ENCODE data around the gene ITGB7. TPM values are rescaled to one million over a fixed set of nuclear protein-coding genes. Genes with fewer than 3 reads are reported as not detected.

ITGB7 gene
- polyA plus RNA-seq, 1 of the 3 experiments (the other 2 are of a cell fraction): 0.25 TPM

- DNase-seq: no peak
- TF ChIP-seq USF1 (IDR thresholded peaks at IDR 0.05; ENCODE audit: borderline replicate concordance, low read depth) (no peak), ZBTB33 (IDR thresholded peaks at IDR 0.05; ENCODE audit: borderline replicate concordance, low read depth) (no peak), EZH2phosphoT487 (IDR thresholded peaks at IDR 0.05; ENCODE audit: borderline replicate concordance, low read depth) (no peak), REST (IDR thresholded peaks at IDR 0.05; ENCODE audit: low read depth, low read length) (no peak), TAF1 (IDR thresholded peaks at IDR 0.05; ENCODE audit: borderline replicate concordance, low read depth, low read length) (no peak), POLR2AphosphoS5 (IDR thresholded peaks at IDR 0.05; ENCODE audit: low read depth, low read length) (no peak), SIN3A (IDR thresholded peaks at IDR 0.05; ENCODE audit: borderline replicate concordance, low read depth, low read length) (no peak), RXRA (IDR thresholded peaks at IDR 0.05; ENCODE audit: borderline replicate concordance, low read depth) (no peak), GATA2 (CRISPR knock-in tag; IDR thresholded peaks at IDR 0.05) (no peak), YY1 (IDR thresholded peaks at IDR 0.05; ENCODE audit: low read depth) (no peak), TEAD4 (IDR thresholded peaks at IDR 0.05; ENCODE audit: borderline replicate concordance, insufficient read depth) (no peak)
- no peak overlapping the region for H2AFZ ChIP-seq (ENCODE audit: low read depth)
- H3K79me2 ChIP-seq (ENCODE audit: insufficient read depth): peaks cover 7% of the 10 kb centered on the region
- H3K4me2 ChIP-seq: no peak overlapping the region
- 96% methylated on average over 3 of the region's 3 CpGs for WGBS (ENCODE audit: low lambda C conversion rate)
- H3K4me1 ChIP-seq (ENCODE audit: control insufficient read depth in 1 of 2, insufficient read depth in 2 of 2, low read depth in 1 of 2, low read length in 1 of 2): peaks cover 16 to 19% of the 10 kb centered on the region in 2 experiments; a peak in 3 of 4 replicates
- ChIA-PET CTCF (interaction anchor here (1.1 to 23.1 kb wide), 5 partner anchors 12 to 111 kb away, joined by 4 to 272 read pairs (median 7); no protein-coding TSS in a partner anchor), POLR2A (interaction anchor here (0.7 to 1.2 kb wide), 2 partner anchors 11 to 298 kb away, joined by 3 read pairs; no protein-coding TSS in a partner anchor)
- no peaks in the 10 kb centered on the region for H3K27me3 ChIP-seq (ENCODE audit: insufficient read depth)
- no peaks in the 10 kb centered on the region; the same call in 1 of the 2 replicates for H4K20me1 ChIP-seq (ENCODE audit: insufficient read depth)
- no peak overlapping the region for H3K4me3 ChIP-seq (ENCODE audit: low read depth in 2 of 2, low read length in 1 of 2)
- H3K9me2 ChIP-seq: no peaks in the 10 kb centered on the region
- no peak overlapping the region for H3K27ac ChIP-seq (ENCODE audit: low read depth in 2 of 2, low read length in 1 of 2)
- H3K9me3 ChIP-seq: no peaks in the 10 kb centered on the region
- no peak overlapping the region for H3K9ac ChIP-seq
- peaks cover 29% of the 10 kb centered on the region for H3F3A ChIP-seq (replicated peaks; ENCODE audit: insufficient read depth)
- H3K36me3 ChIP-seq (replicated peaks in 1 of 2; ENCODE audit: control insufficient read depth in 1 of 2, insufficient read depth in 2 of 2, low read length in 1 of 2): peaks cover 2 to 3% of the 10 kb centered on the region in 2 experiments
These were observed 30.3 kb downstream of the ITGB7 start for GRCh38 chr12:53176750-53177149.
